Fibroblast of lung (primary cell): Measurements from ENCODE around the gene PDZD2.

Experiments used
- EZH2 ChIP-seq: IDR thresholded peaks from 2 replicates; pipeline ENCODE4 v1.5.1; 2012; ENCODE audit warnings: low read length, control low read depth, mild to moderate bottlenecking; ENCODE audit errors: missing control alignments
- TF ChIP-seq, protein P1 (sequence below), 2 donors: IDR thresholded peaks in 1 of 2; conservative IDR thresholded peaks in 1 of 2; 1 replicate in 1 of 2; 2 replicates in 1 of 2; pipeline ENCODE4 v1.5.1; 2011 to 2012; ENCODE audit warnings: low read length in 2 of 2, control low read depth in 1 of 2, inconsistent platforms in 1 of 2, low read depth in 1 of 2, mild to moderate bottlenecking in 1 of 2

GRCh38 chr5:32029261-32029660 is 390.3 kb downstream of the PDZD2 start:
- TF ChIP-seq, protein P1, sequence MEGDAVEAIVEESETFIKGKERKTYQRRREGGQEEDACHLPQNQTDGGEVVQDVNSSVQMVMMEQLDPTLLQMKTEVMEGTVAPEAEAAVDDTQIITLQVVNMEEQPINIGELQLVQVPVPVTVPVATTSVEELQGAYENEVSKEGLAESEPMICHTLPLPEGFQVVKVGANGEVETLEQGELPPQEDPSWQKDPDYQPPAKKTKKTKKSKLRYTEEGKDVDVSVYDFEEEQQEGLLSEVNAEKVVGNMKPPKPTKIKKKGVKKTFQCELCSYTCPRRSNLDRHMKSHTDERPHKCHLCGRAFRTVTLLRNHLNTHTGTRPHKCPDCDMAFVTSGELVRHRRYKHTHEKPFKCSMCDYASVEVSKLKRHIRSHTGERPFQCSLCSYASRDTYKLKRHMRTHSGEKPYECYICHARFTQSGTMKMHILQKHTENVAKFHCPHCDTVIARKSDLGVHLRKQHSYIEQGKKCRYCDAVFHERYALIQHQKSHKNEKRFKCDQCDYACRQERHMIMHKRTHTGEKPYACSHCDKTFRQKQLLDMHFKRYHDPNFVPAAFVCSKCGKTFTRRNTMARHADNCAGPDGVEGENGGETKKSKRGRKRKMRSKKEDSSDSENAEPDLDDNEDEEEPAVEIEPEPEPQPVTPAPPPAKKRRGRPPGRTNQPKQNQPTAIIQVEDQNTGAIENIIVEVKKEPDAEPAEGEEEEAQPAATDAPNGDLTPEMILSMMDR (conservative IDR thresholded peaks at IDR 0.05 in 1 of 2, IDR thresholded peaks at IDR 0.05 in 1 of 2; ENCODE audit: low read depth in 1 of 2, low read length in 2 of 2): no peak
- TF ChIP-seq EZH2: no peak
